HG02678 (cell line): ENCODE data around the gene SLC25A5.
A peak's percentile ranks its signal among the peaks of the same experiment; 100 is the strongest.
"Not testable (repeated sequence)": the region's sequence is repeated elsewhere in the genome, so short reads cannot be mapped to it uniquely, and the experiment has no call there.

Experiments used
- ATAC-seq: cut with Tn5 transposase; IDR thresholded peaks from one replicate; pipeline ENCODE4 v1.9.1; 2021; ENCODE audit warnings: mild to moderate bottlenecking, moderate library complexity; ENCODE audit not compliant: unreplicated experiment

SLC25A5 gene

DNA sequence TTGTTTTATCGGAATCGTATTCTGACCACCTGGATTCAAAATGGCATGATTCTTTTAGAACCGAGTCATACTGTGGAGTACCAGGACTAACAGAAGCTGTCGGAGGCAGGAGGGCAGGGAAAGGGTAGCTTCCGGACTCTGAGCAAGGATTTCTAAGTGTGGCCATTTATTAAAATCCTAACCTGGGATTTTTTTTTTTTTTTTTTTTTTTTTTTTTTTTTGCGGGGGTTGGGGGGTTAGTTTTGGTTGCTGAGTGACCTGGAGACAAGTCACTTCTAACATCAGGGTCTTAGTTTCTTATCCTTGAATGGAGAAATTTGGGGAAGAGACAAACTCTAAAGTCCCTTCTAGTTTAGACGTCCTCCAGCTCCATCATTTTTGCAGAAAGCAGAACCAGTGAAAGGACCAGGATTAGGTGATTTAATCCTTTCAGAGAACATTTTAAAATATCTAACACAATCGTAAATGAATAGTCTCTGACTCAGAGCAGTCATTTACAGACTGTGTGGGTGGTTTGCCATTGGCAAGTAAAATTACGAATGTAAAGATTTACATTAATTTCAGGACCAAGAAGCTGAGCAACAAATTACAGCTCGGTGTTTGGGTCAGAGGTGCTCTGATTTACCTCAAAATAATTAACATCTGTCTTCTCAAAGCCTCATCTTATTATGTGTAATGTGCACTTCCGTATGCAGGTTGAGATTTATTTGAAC lies 7.3 kb downstream of the SLC25A5 start:
- no peak for ATAC-seq

DNA sequence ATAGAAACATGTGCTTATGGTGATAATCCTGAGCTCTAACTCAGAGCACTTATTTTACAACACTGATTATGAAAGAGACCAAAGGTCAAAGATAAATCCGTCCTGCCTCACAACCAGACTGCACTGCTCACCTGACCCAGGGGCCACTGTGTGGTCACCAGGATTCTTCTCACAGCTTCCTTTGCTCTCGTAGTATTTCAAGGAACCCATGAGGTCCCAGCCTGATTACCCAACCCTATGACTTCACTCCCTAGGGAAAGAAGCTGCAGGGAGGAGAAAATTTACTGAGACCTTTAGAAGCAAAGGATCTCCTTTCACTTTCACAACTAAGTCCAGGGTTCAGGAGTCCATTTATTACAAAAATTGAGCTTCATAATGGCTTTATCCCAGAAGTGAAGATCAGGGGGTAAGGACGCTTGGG lies 9.6 kb downstream of the SLC25A5 start:
- ATAC-seq = no peak

DNA sequence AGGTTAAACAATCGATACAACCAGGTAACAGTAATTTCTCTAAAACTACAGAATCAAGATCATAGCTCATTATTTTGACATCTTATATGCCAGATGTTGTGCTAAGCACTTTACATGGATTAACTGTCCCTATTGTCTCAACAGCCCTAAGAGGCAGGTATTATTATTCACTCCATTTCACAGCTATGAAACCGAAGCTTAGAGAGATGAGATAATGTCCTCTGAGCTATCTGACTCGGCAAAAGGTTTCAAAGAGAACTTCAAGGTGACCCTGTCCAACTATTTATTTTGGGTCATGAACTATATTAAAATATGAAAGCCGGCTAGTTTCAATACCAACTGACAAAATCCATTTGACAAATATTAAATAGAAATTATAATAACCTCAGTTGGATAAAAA lies 10.3 kb downstream of the SLC25A5 start:
- no peak for ATAC-seq

DNA sequence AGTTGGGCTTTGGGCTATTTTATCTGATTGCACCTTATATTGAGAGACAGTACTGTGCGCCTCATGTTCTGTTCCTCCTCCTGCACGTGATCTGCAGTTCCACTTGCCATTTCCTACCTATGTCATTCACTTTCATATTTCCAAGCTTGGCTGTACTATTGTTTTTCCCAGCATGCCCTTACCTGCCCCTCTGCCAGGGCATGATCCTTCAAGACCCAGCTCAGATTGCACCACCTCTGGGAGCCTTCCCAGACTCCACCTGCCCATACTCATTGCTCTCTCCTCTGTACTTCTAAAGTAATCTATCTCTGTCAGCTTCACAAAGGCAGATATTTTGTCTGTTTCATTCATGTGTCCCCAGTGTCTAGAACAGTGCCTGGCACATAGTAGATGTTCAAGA lies 11.6 kb downstream of the SLC25A5 start:
- ATAC-seq = no peak

DNA sequence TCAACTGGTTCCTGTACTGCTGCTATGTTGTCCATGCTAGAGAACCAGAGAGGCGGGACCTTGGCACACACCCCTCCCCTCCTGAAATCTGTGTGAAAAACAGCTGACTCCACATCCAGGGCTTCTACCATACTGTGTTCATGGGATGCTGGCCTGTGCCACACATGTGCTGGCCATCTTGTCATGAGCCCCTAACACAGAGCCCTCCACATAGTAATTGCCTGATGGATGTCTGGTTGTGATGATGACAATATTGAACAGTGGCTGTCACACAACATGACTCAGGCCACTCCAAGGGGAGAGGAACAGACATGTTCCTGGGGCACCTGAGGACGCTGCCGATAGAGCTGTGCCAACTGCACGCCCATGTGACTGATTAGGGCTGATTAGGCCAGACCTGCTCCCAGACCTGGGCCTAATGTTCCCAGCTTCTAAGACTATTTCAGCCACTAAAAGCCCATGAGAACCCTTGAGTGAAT lies 13.1 kb downstream of the SLC25A5 start:
- ATAC-seq = no peak

DNA sequence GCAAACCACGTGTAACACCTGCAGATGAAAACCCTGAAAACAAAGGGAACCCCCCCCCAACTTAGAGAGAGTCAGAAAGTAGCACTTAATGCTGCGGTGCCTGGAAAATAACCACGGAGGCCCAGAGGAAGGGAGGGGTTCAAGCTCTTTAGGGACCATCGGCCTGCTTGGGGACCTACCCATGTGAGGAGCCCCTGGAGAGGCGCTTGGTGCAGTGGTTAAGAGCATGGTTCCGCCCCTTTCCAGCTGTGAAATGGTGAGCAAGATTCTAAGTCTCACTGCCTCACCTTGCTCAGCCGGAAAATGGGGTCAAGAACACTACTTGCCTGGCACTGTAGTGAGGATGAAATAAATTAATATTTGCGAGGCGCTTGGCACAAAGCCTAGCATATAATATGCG lies 13.8 kb downstream of the SLC25A5 start:
- no peak for ATAC-seq

DNA sequence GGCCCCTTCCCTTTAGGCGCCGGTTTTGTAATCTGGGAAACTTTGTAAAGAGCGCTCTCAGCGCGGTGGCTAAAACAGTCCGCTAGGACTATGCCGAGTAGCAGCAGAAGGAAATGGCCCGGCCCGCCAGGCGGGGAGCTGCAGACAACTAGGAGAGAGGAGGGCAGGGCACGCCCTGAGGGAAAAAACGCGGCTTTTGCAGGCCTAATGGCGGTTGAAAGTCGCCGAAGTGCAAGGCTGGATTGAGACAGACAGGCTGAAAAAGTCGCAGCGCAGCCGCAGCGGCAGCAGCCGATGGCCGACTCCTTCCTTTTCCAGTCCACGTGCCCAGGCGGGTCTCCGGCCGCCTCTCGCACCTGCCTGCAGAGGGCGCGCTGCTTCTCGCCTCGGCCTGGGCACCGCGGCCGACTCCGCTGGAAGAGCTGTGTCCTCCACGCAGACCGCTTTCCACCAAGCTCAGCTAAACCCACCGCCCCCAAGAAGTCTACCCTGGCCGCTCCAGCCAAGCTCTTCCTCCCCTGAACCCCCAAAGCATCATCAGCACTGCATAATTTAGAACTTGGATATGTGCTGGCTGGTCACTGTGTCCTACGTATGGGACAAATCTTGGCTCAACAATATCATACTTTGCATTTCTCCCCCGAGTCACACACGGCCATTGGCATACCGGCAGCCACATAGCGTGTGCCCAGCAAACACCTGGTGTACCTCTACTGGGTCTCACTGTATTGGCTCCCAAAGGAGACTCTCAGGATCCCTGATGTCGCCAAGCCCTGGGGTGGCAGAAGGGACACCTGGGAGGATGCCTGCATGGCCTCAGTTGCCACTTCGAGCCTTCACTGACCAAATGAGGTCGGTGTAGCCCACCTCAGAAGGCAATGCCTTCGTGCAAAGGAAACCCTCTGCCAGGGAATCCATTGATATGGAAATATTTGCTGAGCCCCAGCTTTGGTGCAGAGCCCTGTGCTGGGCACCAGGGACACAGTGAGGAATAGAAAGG lies 14.5 kb downstream of the SLC25A5 start:
- ATAC-seq = peak; percentile 87

DNA sequence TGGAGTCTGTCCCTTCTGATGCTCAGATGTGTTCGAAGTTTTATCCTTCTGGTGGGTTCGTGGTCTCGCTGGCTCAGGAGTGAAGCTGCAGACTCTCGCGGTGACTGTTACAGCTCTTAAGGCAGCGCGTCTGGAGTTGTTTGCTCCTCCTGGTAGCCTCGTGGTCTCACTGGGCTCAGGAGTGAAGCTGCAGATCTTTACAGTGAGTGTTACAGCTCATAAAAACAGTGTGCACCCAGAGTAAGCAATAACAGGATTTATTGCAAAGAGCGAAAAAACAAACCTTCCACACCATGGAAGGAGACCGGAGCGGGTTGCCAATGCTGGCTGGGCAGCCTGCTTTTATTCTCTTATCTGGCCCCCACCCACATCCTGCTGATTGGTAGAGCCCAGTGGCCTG lies 18.5 kb downstream of the SLC25A5 start:
- ATAC-seq = no peak

DNA sequence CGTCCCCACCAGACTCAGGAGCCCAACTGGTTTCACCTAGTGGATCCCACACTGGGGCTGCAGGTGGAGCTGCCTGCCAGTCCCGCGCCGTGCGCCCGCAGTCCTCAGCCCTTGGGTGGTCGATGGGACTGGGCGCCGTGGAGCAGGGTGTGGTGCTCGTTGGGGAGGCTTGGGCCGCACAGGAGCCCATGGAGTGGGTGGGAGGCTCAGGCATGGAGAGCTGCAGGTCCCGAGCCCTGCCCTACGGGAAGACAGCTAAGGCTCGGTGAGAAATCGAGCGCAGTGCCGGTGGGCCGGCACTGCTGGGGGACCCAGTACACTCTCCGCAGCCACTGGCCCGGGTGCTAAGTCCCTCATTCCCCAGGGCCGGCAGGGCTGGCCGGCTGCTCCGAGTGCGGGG lies 19.5 kb downstream of the SLC25A5 start:
- ATAC-seq = not testable (repeated sequence)

DNA sequence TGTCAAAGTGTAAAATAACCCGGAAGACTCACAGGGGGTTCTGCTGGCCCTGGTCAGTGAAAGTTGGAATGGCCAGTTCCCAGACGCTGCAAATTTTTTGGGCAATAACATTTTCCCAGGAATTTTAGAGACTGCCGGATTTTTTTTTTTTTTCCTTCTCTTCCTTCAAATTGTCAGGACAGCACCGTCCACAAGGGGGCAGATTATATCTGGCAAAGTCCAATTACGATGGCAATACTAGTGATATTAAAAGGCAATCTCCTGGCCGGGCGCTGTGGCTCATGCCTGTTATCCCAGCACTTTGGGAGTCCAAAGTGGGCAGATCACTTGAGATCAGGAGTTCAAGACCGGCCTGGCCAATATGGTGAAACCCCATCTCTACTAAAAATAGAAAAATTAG lies 20.5 kb downstream of the SLC25A5 start:
- ATAC-seq = no peak

DNA sequence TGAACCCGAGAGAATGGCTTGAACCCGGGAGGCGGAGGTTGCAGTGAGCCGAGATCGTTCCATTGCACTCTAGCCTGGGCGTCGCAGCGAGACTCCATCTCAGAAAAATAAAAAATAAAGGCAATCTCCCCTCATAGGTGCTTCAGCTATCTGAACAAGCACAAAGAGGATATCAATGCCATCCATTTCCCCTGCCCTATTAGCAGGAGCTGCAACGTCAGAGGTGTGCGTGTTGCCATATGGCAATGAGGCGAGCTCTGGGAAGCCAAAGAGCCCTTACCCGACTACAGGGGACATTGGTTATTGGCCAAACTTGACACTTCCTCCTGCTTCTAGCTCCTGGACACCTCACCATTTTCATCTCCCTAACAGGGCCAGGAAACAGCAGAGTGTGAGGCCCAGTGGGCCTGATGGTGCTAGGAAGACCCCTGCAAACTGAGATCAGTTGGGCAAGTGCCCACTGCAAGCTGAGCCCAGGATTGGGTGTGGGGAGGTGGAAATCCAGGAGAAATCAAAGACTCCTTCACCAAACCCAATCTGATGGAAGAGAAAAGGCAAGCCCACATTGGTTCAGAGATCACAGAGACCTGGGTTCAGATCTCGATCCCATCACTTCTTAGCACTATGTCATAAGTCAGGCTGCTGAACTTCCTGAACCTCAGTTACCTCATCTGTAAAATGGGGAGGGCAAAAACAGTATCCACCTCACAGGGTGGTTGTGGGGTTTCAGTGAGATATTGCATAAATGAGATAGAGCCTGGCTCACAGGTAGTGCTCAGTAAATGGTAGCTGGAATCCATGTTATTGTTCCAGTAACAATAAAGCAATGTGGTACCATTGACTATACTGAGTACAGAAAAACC lies 21.2 kb downstream of the SLC25A5 start:
- ATAC-seq = no peak

DNA sequence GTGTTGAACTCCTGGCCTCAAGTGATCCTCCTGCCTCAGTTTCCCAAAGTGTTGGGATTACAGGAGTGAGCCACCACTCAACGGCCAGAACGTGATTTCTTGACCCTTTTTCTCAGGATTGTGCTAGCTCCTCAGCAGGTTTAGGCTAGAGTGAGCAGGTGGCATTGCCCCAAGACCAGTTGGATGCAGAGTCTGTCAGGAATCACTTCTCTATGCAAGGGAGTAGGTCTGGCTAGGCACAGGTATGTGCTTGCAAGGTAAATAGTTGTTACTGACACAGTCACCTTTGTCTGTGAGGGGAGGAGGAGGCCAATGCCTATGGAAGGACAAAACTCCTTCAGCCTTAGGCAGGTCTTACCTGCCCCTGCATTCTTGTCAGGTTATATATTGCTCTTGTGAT lies 24.2 kb downstream of the SLC25A5 start:
- ATAC-seq = no peak

DNA sequence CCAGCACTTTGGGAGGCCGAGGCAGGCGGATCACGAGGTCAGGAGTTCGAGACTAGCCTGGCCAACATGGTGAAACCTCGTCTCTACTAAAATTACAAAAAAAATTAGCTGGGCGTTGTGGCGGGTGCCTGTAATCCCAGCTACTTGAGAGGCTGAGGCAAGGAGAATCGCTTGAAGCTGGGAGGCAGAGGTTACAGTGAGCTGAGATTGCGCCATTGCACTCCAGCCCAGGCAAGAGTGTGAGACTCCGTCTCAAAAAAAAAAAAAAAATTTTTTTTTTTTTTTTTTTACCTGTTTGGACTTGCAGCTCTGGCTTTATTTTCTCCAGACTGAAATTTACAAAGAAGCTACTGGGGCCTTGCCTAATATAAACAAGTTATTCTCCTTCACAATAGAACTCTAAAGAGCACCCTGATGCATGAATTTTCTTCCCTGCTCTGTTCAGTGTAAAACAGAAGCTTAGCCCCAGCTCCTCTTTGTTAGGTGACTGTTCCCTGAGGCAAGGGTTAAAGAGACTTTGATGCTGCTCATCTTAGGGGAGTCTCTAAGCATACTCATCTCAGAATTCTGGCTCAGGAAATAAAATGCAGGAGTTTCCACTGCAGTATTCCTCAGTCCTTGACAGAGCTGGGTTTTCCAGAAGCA lies 25.7 kb downstream of the SLC25A5 start:
- ATAC-seq = not testable (repeated sequence)

DNA sequence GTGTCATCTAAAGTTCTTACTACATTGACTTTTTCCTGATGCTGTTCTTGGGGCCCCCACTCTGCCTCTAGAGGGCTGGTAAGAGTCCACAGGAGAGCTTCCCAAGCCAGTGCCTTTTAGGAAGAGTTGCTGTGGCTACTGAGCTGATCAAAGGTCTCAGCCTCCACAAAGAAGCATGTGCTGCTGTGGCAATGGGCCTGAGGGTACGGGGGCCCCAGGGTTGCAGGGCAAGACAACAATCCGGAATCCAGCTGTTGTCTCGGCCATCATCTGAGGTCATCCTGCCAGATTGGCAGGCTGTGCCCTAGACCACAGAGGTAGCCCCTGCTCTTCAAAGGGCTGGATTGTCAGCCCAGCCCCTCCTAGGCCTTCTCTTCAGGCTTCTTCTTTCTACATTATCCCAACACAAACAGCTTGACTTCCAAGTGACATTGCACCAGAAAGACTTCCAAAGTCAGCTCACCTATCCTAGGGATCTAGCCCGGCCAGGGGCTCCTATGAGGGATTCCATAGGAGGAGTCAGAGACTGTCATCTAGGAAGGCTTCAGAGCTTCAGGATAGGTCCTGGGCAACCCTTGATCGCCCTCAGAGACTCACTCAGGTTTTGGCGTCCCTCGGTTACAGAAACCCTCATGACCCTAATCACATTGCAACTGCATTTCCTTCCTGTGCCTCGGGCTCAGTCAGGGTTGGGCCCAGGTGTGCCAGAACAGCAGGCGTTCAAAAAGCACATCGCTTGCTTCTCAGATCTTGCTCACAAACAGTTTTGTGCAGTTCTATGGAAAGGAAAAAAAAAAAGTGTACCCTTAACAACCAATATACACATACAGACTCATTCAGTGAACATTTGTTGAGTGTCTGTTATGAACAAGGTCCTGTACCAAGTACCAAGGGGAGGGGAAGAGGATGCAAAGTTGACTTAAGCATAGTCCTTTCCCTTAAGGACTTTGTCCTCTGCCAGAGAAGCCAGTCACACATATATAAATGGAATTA lies 27.8 kb downstream of the SLC25A5 start:
- no peak for ATAC-seq

DNA sequence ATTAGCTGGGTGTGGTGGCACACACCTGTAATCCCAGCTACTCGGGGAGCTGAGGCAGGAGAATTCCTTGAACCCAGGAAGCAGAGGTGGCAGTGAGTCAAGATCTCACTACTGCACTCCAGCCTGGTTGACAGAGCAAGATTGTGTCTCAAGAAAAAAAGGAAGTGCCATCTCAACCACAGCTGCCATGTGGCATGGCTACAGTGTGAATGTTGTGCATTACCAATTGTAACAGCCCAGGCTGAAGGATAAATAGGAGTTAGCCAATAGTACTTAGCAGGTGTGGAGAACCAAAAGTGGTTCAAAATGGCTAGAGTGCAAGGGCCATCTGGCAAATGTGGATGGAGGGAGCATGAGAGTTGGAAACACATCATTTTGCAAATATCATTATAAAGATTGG lies 28.9 kb downstream of the SLC25A5 start:
- no peak for ATAC-seq

DNA sequence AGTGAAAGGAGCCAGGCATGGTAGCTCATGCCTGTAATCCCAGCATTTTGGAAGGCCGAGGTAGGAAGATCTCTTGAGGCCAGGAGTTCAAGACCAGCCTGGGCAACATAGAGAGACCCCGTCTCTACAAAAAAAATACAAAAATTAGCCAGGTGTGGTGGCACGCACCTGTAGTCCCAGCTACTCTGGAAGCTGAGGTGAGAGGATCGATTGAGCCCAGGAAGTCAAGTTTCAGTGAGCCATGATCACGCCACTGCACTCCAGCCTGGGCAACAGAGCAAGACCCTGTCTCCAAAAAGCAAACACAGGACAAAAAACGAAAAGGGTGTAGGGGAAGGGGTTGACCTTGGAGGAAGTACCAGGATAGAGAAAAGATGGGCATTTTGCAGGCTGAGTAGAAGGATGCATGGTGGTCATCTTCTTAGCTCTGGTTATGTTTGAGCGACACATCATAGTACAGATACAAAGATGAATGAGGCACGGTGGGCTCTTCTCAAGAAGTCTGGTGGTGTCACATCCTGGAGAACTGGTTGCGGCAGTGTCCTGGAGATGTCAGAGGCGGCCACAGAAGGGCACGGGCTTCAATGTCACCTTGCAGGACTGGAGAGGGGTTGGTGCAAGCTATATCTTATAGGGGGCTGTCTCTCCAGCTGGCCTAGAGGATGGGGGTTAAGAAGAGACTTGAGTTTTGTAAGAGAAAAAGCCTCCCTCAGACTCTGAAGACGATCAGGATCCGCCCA lies 32.0 kb downstream of the SLC25A5 start:
- ATAC-seq = no peak

DNA sequence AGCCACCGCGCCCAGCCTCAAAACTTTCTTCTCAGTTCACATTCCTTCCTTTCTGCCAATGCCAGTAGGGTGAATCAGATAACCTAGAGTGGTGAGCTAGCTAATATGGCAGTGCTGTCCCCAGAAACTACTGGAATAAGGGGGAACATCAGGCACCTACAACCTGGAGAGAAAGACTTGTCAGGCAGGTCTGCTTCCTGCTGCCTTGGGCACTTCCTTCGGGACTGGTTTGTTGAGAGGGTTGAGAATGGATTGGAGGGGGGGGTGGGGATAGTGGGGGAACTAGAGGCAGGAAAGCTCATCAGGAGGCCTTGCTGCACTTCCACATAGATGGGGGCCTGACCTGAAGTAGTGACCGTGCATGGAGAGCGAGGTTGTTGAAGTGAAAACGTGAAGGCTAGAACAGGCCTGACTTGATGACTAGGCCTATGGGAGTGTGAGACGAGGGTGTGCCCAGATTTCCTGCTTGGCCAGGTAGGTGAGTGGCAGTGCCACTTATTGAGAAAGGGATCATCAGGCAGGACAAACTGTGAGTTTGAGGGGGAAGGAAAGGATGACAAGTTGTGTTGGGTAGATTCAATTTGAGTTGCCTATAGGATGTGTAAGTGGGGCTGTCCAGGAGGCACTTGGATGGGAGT lies 33.4 kb downstream of the SLC25A5 start:
- no peak for ATAC-seq
